Parathyroid adenoma (tissue), 2 donors: Measurements from ENCODE around the gene ZFHX3.

Source experiments
- H2AFZ ChIP-seq: fragments of 300-600 bp; sonication (generic); one replicate; pipeline ENCODE4 v1.7.0; 2017; ENCODE audit warnings: antibody characterized with exemption, mild to moderate bottlenecking
- H3K27ac ChIP-seq: fragments of 300-600 bp; sonication (generic); one replicate; pipeline ENCODE4 v1.7.0; 2017
- H3K27me3 ChIP-seq: fragments of 300-600 bp; sonication (generic); one replicate; pipeline ENCODE4 v1.7.0; 2017; ENCODE audit warnings: low read length; ENCODE audit not compliant: control insufficient read depth, insufficient read depth
- H3K36me3 ChIP-seq: fragments of 300-600 bp; sonication (generic); one replicate; pipeline ENCODE4 v1.7.0; 2017; ENCODE audit warnings: low read length; ENCODE audit not compliant: control insufficient read depth, insufficient read depth
- H3K4me1 ChIP-seq: fragments of 300-600 bp; sonication (generic); one replicate; pipeline ENCODE4 v1.7.0; 2017; ENCODE audit warnings: control low read depth
- H3K4me2 ChIP-seq: fragments of 300-600 bp; sonication (generic); one replicate; pipeline ENCODE4 v1.7.0; 2017; ENCODE audit warnings: low read length
- H3K4me3 ChIP-seq: fragments of 300-600 bp; sonication (generic); one replicate; pipeline ENCODE4 v1.7.0; 2017; ENCODE audit warnings: low read depth, low read length
- H3K79me2 ChIP-seq: fragments of 300-600 bp; sonication (generic); one replicate; pipeline ENCODE4 v1.7.0; 2017; ENCODE audit warnings: control low read depth
- H3K9ac ChIP-seq: fragments of 300-600 bp; sonication (generic); one replicate; pipeline ENCODE4 v1.7.0; 2017; ENCODE audit warnings: mild to moderate bottlenecking
- H3K9me3 ChIP-seq: fragments of 300-600 bp; sonication (generic); one replicate; pipeline ENCODE4 v1.7.0; 2017; ENCODE audit warnings: low read length; ENCODE audit not compliant: control insufficient read depth
- TF ChIP-seq, protein P1 (sequence below): fragments of 300-600 bp; sonication (generic); IDR thresholded peaks from one replicate; pipeline ENCODE4 v1.7.0; 2017; ENCODE audit warnings: antibody characterized with exemption, mild to moderate bottlenecking
- donor health status: primary hyperparathyroidism.

The ZFHX3 gene

DNA sequence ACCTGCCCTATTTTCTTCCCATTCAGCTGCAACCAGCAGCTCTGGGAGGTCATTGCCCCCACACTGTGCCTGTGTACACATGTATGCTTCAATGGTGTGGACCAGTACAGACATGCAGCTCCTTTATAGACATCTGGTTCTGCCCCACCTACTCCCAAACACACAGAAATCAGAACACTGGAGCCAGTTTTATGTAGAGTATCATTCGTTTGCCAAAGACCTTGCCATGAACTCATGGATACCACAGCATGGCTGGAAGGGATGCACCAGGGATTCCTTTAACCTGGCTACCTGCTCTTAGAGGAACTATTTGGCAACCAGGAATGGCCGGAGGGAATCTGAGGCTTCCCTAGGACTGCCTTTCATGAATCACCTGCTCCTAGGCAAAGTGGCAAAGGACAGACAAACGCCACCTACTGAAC lies 60.4 kb downstream of the ZFHX3 start:
- Histone ChIP-seq H3K4me2 (no peak overlapping the region), H2AFZ (no peak overlapping the region), H3K27me3 (no peaks in the 10 kb centered on the region), H3K9ac (no peak overlapping the region), H3K4me3 (no peak overlapping the region), H3K9me3 (no peaks in the 10 kb centered on the region), H3K79me2 (peaks cover 54% of the 10 kb centered on the region), H3K36me3 (no peaks in the 10 kb centered on the region), H3K4me1 (peaks cover 91% of the 10 kb centered on the region), H3K27ac (peak overlapping the region; percentile 99)
- TF ChIP-seq, protein P1, sequence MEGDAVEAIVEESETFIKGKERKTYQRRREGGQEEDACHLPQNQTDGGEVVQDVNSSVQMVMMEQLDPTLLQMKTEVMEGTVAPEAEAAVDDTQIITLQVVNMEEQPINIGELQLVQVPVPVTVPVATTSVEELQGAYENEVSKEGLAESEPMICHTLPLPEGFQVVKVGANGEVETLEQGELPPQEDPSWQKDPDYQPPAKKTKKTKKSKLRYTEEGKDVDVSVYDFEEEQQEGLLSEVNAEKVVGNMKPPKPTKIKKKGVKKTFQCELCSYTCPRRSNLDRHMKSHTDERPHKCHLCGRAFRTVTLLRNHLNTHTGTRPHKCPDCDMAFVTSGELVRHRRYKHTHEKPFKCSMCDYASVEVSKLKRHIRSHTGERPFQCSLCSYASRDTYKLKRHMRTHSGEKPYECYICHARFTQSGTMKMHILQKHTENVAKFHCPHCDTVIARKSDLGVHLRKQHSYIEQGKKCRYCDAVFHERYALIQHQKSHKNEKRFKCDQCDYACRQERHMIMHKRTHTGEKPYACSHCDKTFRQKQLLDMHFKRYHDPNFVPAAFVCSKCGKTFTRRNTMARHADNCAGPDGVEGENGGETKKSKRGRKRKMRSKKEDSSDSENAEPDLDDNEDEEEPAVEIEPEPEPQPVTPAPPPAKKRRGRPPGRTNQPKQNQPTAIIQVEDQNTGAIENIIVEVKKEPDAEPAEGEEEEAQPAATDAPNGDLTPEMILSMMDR, result no peak

DNA sequence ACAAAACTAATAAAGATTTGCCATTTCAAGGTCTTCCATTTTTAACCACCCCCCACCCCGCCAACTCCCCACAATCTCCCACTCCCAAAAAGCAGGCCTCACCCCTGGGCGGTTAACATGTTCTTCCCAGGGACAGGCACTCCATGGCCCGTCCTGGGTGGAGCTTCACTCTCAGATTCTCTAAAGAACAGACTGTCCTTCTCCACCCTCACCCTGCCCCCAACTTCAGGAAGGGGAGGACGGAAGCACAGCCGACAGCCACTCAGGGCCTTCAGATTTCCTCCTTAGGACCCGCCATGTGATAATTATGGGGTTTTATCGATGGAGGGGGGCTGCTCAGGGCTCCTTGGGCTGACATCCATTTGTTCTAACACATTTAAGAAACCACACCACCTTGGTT lies 61.9 kb downstream of the ZFHX3 start:
- Histone ChIP-seq H3K4me1 (peaks cover 84% of the 10 kb centered on the region), H3K9ac (no peak overlapping the region), H2AFZ (peak overlapping the region; percentile 36), H3K4me3 (no peak overlapping the region), H3K4me2 (peak overlapping the region; percentile 29), H3K9me3 (no peaks in the 10 kb centered on the region), H3K27me3 (no peaks in the 10 kb centered on the region), H3K27ac (peak overlapping the region; percentile 83), H3K79me2 (peaks cover 55% of the 10 kb centered on the region), H3K36me3 (no peaks in the 10 kb centered on the region)
- TF ChIP-seq, protein P1, result no peak

DNA sequence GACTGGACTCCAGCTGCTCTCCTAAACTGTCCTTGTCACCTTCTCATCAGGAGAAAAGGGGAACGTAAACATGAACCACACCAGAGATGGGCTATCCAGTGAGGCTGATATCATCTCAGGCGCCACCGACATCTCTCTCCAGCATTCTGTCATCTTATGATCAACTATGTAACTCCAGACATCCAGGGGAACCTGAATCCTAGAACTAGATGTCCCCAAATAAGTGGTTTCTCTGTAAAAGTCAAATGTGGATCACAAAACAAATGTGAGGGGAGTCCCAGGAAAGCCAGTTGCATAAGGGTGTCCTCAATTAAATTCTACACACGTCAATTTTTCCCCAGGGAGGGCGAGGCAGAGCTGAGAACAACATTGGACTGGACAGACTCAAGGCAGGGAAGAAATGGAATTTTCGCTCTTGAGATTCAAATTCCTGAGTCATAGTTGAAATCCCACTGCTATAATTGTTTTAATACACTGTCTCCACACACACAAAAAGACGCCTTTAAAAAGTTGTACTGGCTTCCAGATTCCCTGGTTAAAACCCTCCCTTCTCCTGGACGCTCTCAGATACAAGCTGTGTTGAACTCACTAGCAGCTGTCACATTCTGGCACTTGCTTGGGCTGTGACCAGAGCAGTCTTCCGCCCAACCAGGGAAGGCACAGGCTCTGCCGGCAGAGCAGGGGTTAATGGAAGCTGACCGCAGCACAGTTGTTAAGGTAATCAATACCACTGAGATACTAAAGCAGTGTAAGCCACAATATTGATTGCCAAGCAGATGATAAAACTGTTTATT lies 62.6 kb downstream of the ZFHX3 start:
- H3K79me2 ChIP-seq, result peaks cover 55% of the 10 kb centered on the region
- no peaks in the 10 kb centered on the region for H3K27me3 ChIP-seq
- H3K27ac ChIP-seq, result peak overlapping the region; percentile 83
- H3K9ac ChIP-seq, result no peak overlapping the region
- H3K4me3 ChIP-seq, result no peak overlapping the region
- peaks cover 80% of the 10 kb centered on the region for H3K4me1 ChIP-seq
- no peaks in the 10 kb centered on the region for H3K36me3 ChIP-seq
- peak overlapping the region; percentile 13 for H3K4me2 ChIP-seq
- no peak overlapping the region for H2AFZ ChIP-seq
- TF ChIP-seq, protein P1, result no peak
- no peaks in the 10 kb centered on the region for H3K9me3 ChIP-seq

DNA sequence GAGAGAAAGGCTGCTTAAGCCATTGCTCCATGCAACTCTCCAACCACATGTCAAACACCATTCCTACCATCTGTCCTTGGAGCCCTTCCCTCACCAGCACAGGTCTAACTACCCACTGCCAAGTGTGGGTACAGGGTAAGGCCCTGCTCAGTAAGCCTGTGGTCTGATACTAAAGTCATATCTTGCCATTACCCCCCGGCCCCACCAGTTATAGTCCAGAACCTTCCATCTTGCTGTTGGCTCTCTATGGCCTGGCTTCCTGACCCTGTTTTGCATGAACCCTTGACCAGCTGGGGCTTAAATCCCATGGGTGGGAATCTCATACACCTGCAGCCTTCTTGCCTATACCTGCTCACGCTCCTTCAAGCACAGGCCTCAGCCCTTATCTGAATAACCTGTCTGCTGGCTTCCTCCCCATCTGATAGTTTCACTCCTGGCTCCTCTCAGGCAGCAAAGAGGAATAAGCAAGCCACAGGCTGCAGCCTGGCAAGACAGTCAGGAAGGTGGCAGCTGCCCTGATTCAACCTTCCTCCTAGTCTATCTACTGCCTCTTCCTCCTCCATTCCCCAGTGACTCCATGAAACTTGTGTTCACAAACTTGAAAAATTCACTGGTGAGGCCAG lies 64.1 kb downstream of the ZFHX3 start:
- Histone ChIP-seq H3K4me3 (no peak overlapping the region), H3K27me3 (no peaks in the 10 kb centered on the region), H3K4me1 (peaks cover 77% of the 10 kb centered on the region), H3K27ac (peak overlapping the region; percentile 83), H3K36me3 (no peaks in the 10 kb centered on the region), H3K79me2 (peaks cover 69% of the 10 kb centered on the region), H2AFZ (no peak overlapping the region), H3K4me2 (no peak overlapping the region), H3K9ac (no peak overlapping the region), H3K9me3 (no peaks in the 10 kb centered on the region)
- TF ChIP-seq, protein P1, result no peak
